NCI-H69 (cell line): Measurements from ENCODE around the gene NIPA2.
A peak's percentile ranks its signal among the peaks of the same experiment; 100 is the strongest.
"Not testable (repeated sequence)": the region's sequence is repeated elsewhere in the genome, so short reads cannot be mapped to it uniquely, and the experiment has no call there.

Experiments
- DNase-seq: peaks from one replicate; lab custom pipeline; 2025; lab: John Stamatoyannopoulos, UW

Gene NIPA2

GRCh38 chr15:22838292-22839042 is at the start of gene NIPA2:
Gene NIPA2 (plus strand): TSS chr15:22838666. CDS start chr15:22851732, 13,066 bp downstream.
- peak; percentile 99 for DNase-seq

- DNase-seq: no peak
Observed at GRCh38 chr15:22794063-22794462, 44.4 kb upstream of the NIPA2 start.

- no peak for DNase-seq
Observed at GRCh38 chr15:22794621-22795167, 43.8 kb upstream of the NIPA2 start.

- DNase-seq: no peak
Observed at GRCh38 chr15:22795206-22796063, 43.0 kb upstream of the NIPA2 start.

GRCh38 chr15:22796079-22796478 is 42.4 kb upstream of the NIPA2 start:
- DNase-seq: no peak

GRCh38 chr15:22799902-22800301 is 38.6 kb upstream of the NIPA2 start:
- DNase-seq: no peak

- DNase-seq: not testable (repeated sequence)
Observed at GRCh38 chr15:22803006-22803405, 35.5 kb upstream of the NIPA2 start.

- no peak for DNase-seq
Observed at GRCh38 chr15:22806156-22806555, 32.3 kb upstream of the NIPA2 start.

GRCh38 chr15:22806664-22807063 is 31.8 kb upstream of the NIPA2 start:
- DNase-seq: no peak

- DNase-seq: not testable (repeated sequence)
Observed at GRCh38 chr15:22807831-22808230, 30.6 kb upstream of the NIPA2 start.

GRCh38 chr15:22808240-22808639 is 30.2 kb upstream of the NIPA2 start:
- DNase-seq: no peak

GRCh38 chr15:22808761-22809280 is 29.6 kb upstream of the NIPA2 start:
- no peak for DNase-seq

GRCh38 chr15:22810033-22810852 is 28.2 kb upstream of the NIPA2 start:
- DNase-seq: no peak

GRCh38 chr15:22810853-22811338 is 27.6 kb upstream of the NIPA2 start:
- DNase-seq: no peak

- DNase-seq: peak; percentile 40
Observed at GRCh38 chr15:22811640-22812039, 26.8 kb upstream of the NIPA2 start.

- DNase-seq: no peak
Observed at GRCh38 chr15:22813844-22814243, 24.6 kb upstream of the NIPA2 start.

- peak; percentile 78 for DNase-seq
Observed at GRCh38 chr15:22815766-22816165, 22.7 kb upstream of the NIPA2 start.

- DNase-seq: no peak
Observed at GRCh38 chr15:22819651-22820050, 18.8 kb upstream of the NIPA2 start.

GRCh38 chr15:22823495-22824128 is 14.9 kb upstream of the NIPA2 start:
- DNase-seq: no peak

GRCh38 chr15:22827125-22827524 is 11.3 kb upstream of the NIPA2 start:
- DNase-seq: no peak

- peak; percentile 11 for DNase-seq
Observed at GRCh38 chr15:22831473-22831872, 7.0 kb upstream of the NIPA2 start.
